Activated CD4-positive, alpha-beta T cell treated with anti-CD3 and anti-CD28 coated beads, Interleukin-2, amount 50 U/mL, for 16 hours (primary cell): ENCODE measurements around the gene S1PR3.

Experiments used
- DNase-seq: peaks from one replicate; pipeline ENCODE4 v3.0.0-alpha.2; 2020

The S1PR3 gene

GRCh38 chr9:89010526-89011111 is 19.4 kb downstream of the S1PR3 start:
- no peak for DNase-seq

- no peak for DNase-seq
Observed at GRCh38 chr9:89011683-89012082, 20.4 kb downstream of the S1PR3 start.

GRCh38 chr9:89012294-89013042 is 21.2 kb downstream of the S1PR3 start:
- DNase-seq = no peak

GRCh38 chr9:89013660-89014059 is 22.4 kb downstream of the S1PR3 start:
- no peak for DNase-seq

- no peak for DNase-seq
Observed at GRCh38 chr9:89014153-89014552, 22.9 kb downstream of the S1PR3 start.

GRCh38 chr9:89015336-89015735 is 24.1 kb downstream of the S1PR3 start:
- no peak for DNase-seq

GRCh38 chr9:89020754-89021153 is 29.5 kb downstream of the S1PR3 start:
- DNase-seq = no peak

GRCh38 chr9:89021154-89021803 is 30.0 kb downstream of the S1PR3 start:
- no peak for DNase-seq

GRCh38 chr9:89022001-89022759 is 30.9 kb downstream of the S1PR3 start:
- DNase-seq = no peak

- DNase-seq = no peak
Observed at GRCh38 chr9:89022902-89023301, 31.6 kb downstream of the S1PR3 start.

- DNase-seq = no peak
Observed at GRCh38 chr9:89023740-89024139, 32.5 kb downstream of the S1PR3 start.

- DNase-seq = no peak
Observed at GRCh38 chr9:89024727-89025126, 33.5 kb downstream of the S1PR3 start.

- DNase-seq = no peak
Observed at GRCh38 chr9:89025553-89025952, 34.3 kb downstream of the S1PR3 start.

GRCh38 chr9:89026876-89027275 is 35.6 kb downstream of the S1PR3 start:
- no peak for DNase-seq

GRCh38 chr9:89029788-89030187 is 38.5 kb downstream of the S1PR3 start:
- DNase-seq = no peak

GRCh38 chr9:89032173-89032572 is 40.9 kb downstream of the S1PR3 start:
- no peak for DNase-seq

- no peak for DNase-seq
Observed at GRCh38 chr9:89032661-89033060, 41.4 kb downstream of the S1PR3 start.

- no peak for DNase-seq
Observed at GRCh38 chr9:89036383-89036782, 45.1 kb downstream of the S1PR3 start.

GRCh38 chr9:89036891-89037290 is 45.6 kb downstream of the S1PR3 start:
- DNase-seq = no peak

GRCh38 chr9:89037346-89037745 is 46.1 kb downstream of the S1PR3 start:
- DNase-seq = no peak

GRCh38 chr9:89037891-89038290 is 46.6 kb downstream of the S1PR3 start:
- DNase-seq = no peak

- DNase-seq = no peak
Observed at GRCh38 chr9:89038382-89039103, 47.3 kb downstream of the S1PR3 start.

- no peak for DNase-seq
Observed at GRCh38 chr9:89039104-89039465, 47.8 kb downstream of the S1PR3 start.
